ENCODE data around the gene PLXNA4. TPM values are rescaled to one million over a fixed set of nuclear protein-coding genes. Genes with fewer than 3 reads are reported as not detected.

The PLXNA4 gene
- total and polyA plus RNA-seq, 8 donors = 1.9 to 6.6 (median 3.4) TPM

DNA sequence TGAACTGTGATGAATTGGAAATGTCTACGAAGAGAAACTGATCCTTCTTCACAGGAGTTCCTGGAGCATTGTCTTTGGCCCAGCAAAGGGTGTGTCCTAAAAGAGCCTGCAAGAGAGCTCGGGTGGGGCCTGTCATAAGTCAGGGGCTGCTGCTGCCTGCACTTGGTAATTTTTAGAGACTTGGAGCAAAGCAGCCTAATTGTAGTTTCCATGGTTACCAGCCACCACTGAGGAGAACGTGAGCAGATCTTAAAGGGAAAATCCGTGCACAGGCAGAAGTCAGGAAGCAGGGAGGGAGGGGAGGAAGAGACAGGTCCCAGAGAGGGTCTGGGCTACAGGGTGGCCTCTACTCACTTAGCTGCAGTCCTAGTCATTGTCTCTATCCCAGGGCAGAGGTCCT is 463.6 kb downstream of the PLXNA4 start:
- ATAC-seq = no peak
- intact Hi-C loops (cut with DNase I) = no loop called here
- no peaks in the 10 kb centered on the region for H3K4me1 ChIP-seq
- peak in 1 of 4 donors; percentile 8 for DNase-seq
- TF ChIP-seq CTCF (IDR thresholded peaks at IDR 0.05) = no peak
- H3K36me3 ChIP-seq = no peaks in the 10 kb centered on the region
- H3K27me3 ChIP-seq = no peaks in the 10 kb centered on the region
- H3K9me3 ChIP-seq = no peaks in the 10 kb centered on the region
- H3K4me3 ChIP-seq = no peak overlapping the region
- no peak overlapping the region for H3K27ac ChIP-seq

DNA sequence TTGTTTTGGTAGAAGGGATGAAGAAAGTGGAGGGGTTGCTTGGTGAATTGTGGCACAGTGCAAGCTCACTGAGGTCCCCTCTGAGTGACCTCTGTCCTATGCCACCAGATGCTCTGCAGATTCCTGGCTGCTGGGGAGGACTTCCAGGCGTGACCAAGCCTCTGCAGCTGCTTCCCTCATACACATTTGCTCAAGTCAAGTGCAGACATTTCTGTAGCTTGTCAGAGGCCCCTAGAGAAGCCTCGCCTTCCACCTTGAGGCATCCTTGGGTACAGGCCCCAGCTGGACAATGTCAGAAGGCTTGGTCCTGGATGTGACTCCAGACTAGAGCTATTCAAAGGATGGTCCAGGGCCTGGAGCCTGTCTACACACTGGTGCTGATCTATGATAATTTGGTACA is 464.2 kb downstream of the PLXNA4 start:
- Histone ChIP-seq H3K27me3 (no peaks in the 10 kb centered on the region), H3K4me1 (no peaks in the 10 kb centered on the region), H3K36me3 (no peaks in the 10 kb centered on the region), H3K4me3 (no peak overlapping the region), H3K9me3 (no peaks in the 10 kb centered on the region), H3K27ac (no peak overlapping the region)
- intact Hi-C loops (cut with DNase I) = no loop called here
- TF ChIP-seq CTCF (IDR thresholded peaks at IDR 0.05) = no peak
- ATAC-seq (no peak), DNase-seq (no peak)

DNA sequence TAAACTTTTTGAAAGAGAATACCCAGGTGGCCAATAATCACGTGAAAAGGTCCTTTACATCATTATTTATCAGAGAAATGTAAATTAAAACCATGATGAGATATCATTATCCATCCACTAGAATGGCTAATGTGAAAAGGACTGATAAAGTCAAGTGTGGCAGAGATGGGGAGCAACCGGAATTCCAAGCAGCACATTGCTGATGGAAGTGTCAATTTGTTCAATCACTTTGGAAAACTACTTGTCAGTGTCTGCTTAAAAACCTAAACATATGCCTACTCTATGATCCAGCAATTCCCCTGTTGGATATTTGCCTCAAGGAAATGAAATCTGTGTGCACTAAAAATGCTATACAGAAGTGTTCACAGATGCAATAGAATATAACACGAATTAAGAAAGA is 465.6 kb downstream of the PLXNA4 start:
- Histone ChIP-seq H3K9me3 (no peaks in the 10 kb centered on the region), H3K4me1 (no peaks in the 10 kb centered on the region), H3K4me3 (no peak overlapping the region), H3K27ac (no peak overlapping the region), H3K36me3 (no peaks in the 10 kb centered on the region), H3K27me3 (no peaks in the 10 kb centered on the region)
- TF ChIP-seq CTCF (IDR thresholded peaks at IDR 0.05) = no peak
- ATAC-seq (no peak), DNase-seq (no peak)
- intact Hi-C loops (cut with DNase I) = no loop called here

GRCh38 chr7:132109769-132110168 is 466.5 kb downstream of the PLXNA4 start:
- H3K4me3 ChIP-seq = no peak overlapping the region
- DNase-seq = no peak
- TF ChIP-seq CTCF (IDR thresholded peaks at IDR 0.05) = no peak
- intact Hi-C loops (cut with DNase I) = no loop called here
- no peaks in the 10 kb centered on the region for H3K9me3 ChIP-seq
- H3K27ac ChIP-seq = no peak overlapping the region
- no peaks in the 10 kb centered on the region for H3K4me1 ChIP-seq
- no peaks in the 10 kb centered on the region for H3K27me3 ChIP-seq
- H3K36me3 ChIP-seq = no peaks in the 10 kb centered on the region
- ATAC-seq = peak; percentile 67

GRCh38 chr7:132108563-132108962 is 467.7 kb downstream of the PLXNA4 start:
- ATAC-seq (no peak), DNase-seq (no peak)
- no peak for TF ChIP-seq CTCF (IDR thresholded peaks at IDR 0.05)
- no peaks in the 10 kb centered on the region for H3K9me3 ChIP-seq
- no peaks in the 10 kb centered on the region for H3K27me3 ChIP-seq
- intact Hi-C loops (cut with DNase I) = no loop called here
- H3K36me3 ChIP-seq = no peaks in the 10 kb centered on the region
- no peaks in the 10 kb centered on the region for H3K4me1 ChIP-seq
- H3K27ac ChIP-seq = no peak overlapping the region
- H3K4me3 ChIP-seq = no peak overlapping the region
